HL-60 (cell line): ENCODE results near the gene PDIA4.

ENCODE experiments used
- CTCF ChIP-seq: IDR thresholded peaks from one replicate; pipeline ENCODE4 v1.5.1; 2011; ENCODE audit warnings: low read length, control low read depth, inconsistent platforms; ENCODE audit not compliant: insufficient read depth
- POLR2AphosphoS5 ChIP-seq: IDR thresholded peaks from 2 replicates; pipeline ENCODE4 v1.6.1; 2012; ENCODE audit warnings: low read depth
- REST ChIP-seq: IDR thresholded peaks from 2 replicates; pipeline ENCODE4 v1.6.1; 2012; ENCODE audit warnings: low read depth; ENCODE audit not compliant: insufficient replicate concordance
- SPI1 ChIP-seq: IDR thresholded peaks from 2 replicates; pipeline ENCODE4 v1.6.1; 2012; ENCODE audit warnings: low read depth, mild to moderate bottlenecking, borderline replicate concordance

- TF ChIP-seq CTCF (no peak), REST (no peak), SPI1 (no peak), POLR2AphosphoS5 (no peak)
Observed at GRCh38 chr7:148987751-148988512, 40.4 kb downstream of the PDIA4 start.
